Ureter (tissue), 1 donor: ENCODE measurements around the gene B4GALNT2. TPM values are rescaled to one million over a fixed set of nuclear protein-coding genes. Genes with fewer than 3 reads are reported as not detected.

Experiments
- total RNA-seq: library from RNA; stranded (reverse); gene quantifications from one replicate; pipeline ENCODE4 v1.2.4, GENCODE V29; 2023
- donor health status: DM: yes; HTN: yes; CAD: no.

B4GALNT2 gene
- total RNA-seq, 1 donor from 2014 or later = 0.05 TPM

Other genes with a start within 250 kb of the B4GALNT2 start
- gene ATP5MC1, start 240.0 kb upstream of the B4GALNT2 start, total RNA-seq = 109 TPM
- 81.9 TPM for gene UBE2Z, start 224.4 kb upstream of the B4GALNT2 start, total RNA-seq
- 76.0 TPM for gene SNF8, start 187.9 kb upstream of the B4GALNT2 start, total RNA-seq
- not detected for gene GIP, start 164.2 kb upstream of the B4GALNT2 start, total RNA-seq
- gene IGF2BP1, start 135.4 kb upstream of the B4GALNT2 start, total RNA-seq = not detected
- gene GNGT2, start 77.8 kb downstream of the B4GALNT2 start, total RNA-seq = 2.9 TPM
- 15.2 TPM for gene ABI3, start 77.9 kb downstream of the B4GALNT2 start, total RNA-seq
- gene PHOSPHO1, start 98.0 kb downstream of the B4GALNT2 start, total RNA-seq = 0.34 TPM
- gene ZNF652, start 229.5 kb downstream of the B4GALNT2 start, total RNA-seq = 44.6 TPM